ENCODE results near the gene OR5L1. TPM values are rescaled to one million over a fixed set of nuclear protein-coding genes. Genes with fewer than 3 reads are reported as not detected.

Gene OR5L1
- total and polyA plus RNA-seq, 10 donors, result not detected

Other genes with a start within 250 kb of the OR5L1 start
- not detected for gene OR4C16, start 239.2 kb upstream of the OR5L1 start, total RNA-seq
- gene OR4C16, start 239.2 kb upstream of the OR5L1 start, polyA plus RNA-seq, result not detected
- gene OR4C11, start 203.7 kb upstream of the OR5L1 start, total RNA-seq, result not detected
- gene OR4C11, start 203.7 kb upstream of the OR5L1 start, polyA plus RNA-seq, result not detected
- not detected for gene OR4P4, start 176.3 kb upstream of the OR5L1 start, total RNA-seq
- gene OR4P4, start 176.3 kb upstream of the OR5L1 start, polyA plus RNA-seq, result not detected
- not detected for gene OR4S2, start 163.0 kb upstream of the OR5L1 start, total RNA-seq
- gene OR4S2, start 163.0 kb upstream of the OR5L1 start, polyA plus RNA-seq, result not detected
- gene OR4C6, start 149.2 kb upstream of the OR5L1 start, total RNA-seq, result not detected
- not detected for gene OR4C6, start 149.2 kb upstream of the OR5L1 start, polyA plus RNA-seq
- not detected for gene OR5D13, start 37.9 kb upstream of the OR5L1 start, total RNA-seq
- gene OR5D13, start 37.9 kb upstream of the OR5L1 start, polyA plus RNA-seq, result not detected
- not detected for gene OR5D14, start 15.8 kb upstream of the OR5L1 start, total RNA-seq
- gene OR5D14, start 15.8 kb upstream of the OR5L1 start, polyA plus RNA-seq, result not detected
- gene OR5D18, start 8.3 kb downstream of the OR5L1 start, total RNA-seq, result not detected
- gene OR5D18, start 8.3 kb downstream of the OR5L1 start, polyA plus RNA-seq, result not detected
- not detected for gene OR5L2, start 15.9 kb downstream of the OR5L1 start, total RNA-seq
- not detected for gene OR5L2, start 15.9 kb downstream of the OR5L1 start, polyA plus RNA-seq
- gene OR5D16, start 27.4 kb downstream of the OR5L1 start, total RNA-seq, result not detected
- gene OR5D16, start 27.4 kb downstream of the OR5L1 start, polyA plus RNA-seq, result not detected
- gene TRIM51, start 71.9 kb downstream of the OR5L1 start, total RNA-seq, result not detected
- gene TRIM51, start 71.9 kb downstream of the OR5L1 start, polyA plus RNA-seq, result not detected
- gene OR5W2, start 103.2 kb downstream of the OR5L1 start, total RNA-seq, result not detected
- not detected for gene OR5W2, start 103.2 kb downstream of the OR5L1 start, polyA plus RNA-seq
- gene OR5I1, start 125.0 kb downstream of the OR5L1 start, total RNA-seq, result not detected
- not detected for gene OR5I1, start 125.0 kb downstream of the OR5L1 start, polyA plus RNA-seq
- gene OR10AG1, start 158.6 kb downstream of the OR5L1 start, total RNA-seq, result not detected
- not detected for gene OR10AG1, start 158.6 kb downstream of the OR5L1 start, polyA plus RNA-seq
- gene OR5F1, start 183.3 kb downstream of the OR5L1 start, total RNA-seq, result not detected
- not detected for gene OR5F1, start 183.3 kb downstream of the OR5L1 start, polyA plus RNA-seq
- gene OR5AS1, start 216.3 kb downstream of the OR5L1 start, total RNA-seq, result not detected
- not detected for gene OR5AS1, start 216.3 kb downstream of the OR5L1 start, polyA plus RNA-seq

All from spleen (tissue), 10 donors.